OCI-LY7 (cell line): ENCODE data around the gene OR1B1.

Experiments used
- CTCF ChIP-seq: fragments of 200-600 bp; sonication (generic); conservative IDR thresholded peaks from 2 replicates; pipeline ENCODE4 v1.5.1; 2014; ENCODE audit warnings: mild to moderate bottlenecking, antibody characterized with exemption, low read length, moderate library complexity, mixed read lengths
- EZH2phosphoT487 ChIP-seq: fragments of 200-600 bp; sonication (generic); IDR thresholded peaks from 2 replicates; pipeline ENCODE4 v1.6.1; 2018; ENCODE audit warnings: low read depth, borderline replicate concordance, mild to moderate bottlenecking, mixed run types, antibody characterized with exemption, low read length, moderate library complexity, mixed read lengths

GRCh38 chr9:122609804-122610203, 47.6 kb downstream of the OR1B1 start:
- TF ChIP-seq EZH2phosphoT487 = no peak
- TF ChIP-seq CTCF = no peak
